K562 (cell line): ENCODE data around the gene HBG1. TPM values are rescaled to one million over a fixed set of nuclear protein-coding genes. Genes with fewer than 3 reads are reported as not detected.
A peak's percentile ranks its signal among the peaks of the same experiment; 100 is the strongest.

Experiments
- CLOCK ChIP-seq: fragments of 250-450 bp; sonication (Bioruptor Pico); IDR thresholded peaks from 2 replicates; pipeline ENCODE4 v1.4.0; 2020; ENCODE audit warnings: mild to moderate bottlenecking, moderate library complexity, borderline replicate concordance
- DMBX1 ChIP-seq: fragments of 250-450 bp; sonication (Bioruptor Pico); IDR thresholded peaks from 2 replicates; pipeline ENCODE4 v1.8.0; 2022; ENCODE audit warnings: inconsistent platforms, mild to moderate bottlenecking, moderate library complexity, borderline replicate concordance
- EP300 ChIP-seq: IDR thresholded peaks from 2 replicates; pipeline ENCODE4 v1.6.1; 2012; ENCODE audit warnings: low read length, improper control_type of control experiment
- EP400 ChIP-seq: fragments of 450-650 bp; IDR thresholded peaks from 2 replicates; pipeline ENCODE4 v1.6.1; 2017; ENCODE audit warnings: antibody characterized with exemption, mild to moderate bottlenecking, moderate library complexity
- IRF9 ChIP-seq: fragments of 450-650 bp; IDR thresholded peaks from 2 replicates; pipeline ENCODE4 v1.6.1; 2016; ENCODE audit warnings: missing biosample characterization, missing genetic modification characterization
- MTA3 ChIP-seq: fragments of 450-650 bp; formaldehyde crosslinking; IDR thresholded peaks from 2 replicates; pipeline ENCODE4 v1.6.1; 2017; ENCODE audit warnings: mild to moderate bottlenecking, borderline replicate concordance
- NCOA2 ChIP-seq, 2 experiments: fragments of 450-650 bp; IDR thresholded peaks; 2 replicates each; pipeline ENCODE4 v1.6.1; 2018; ENCODE audit warnings: mild to moderate bottlenecking in 2 of 2, moderate library complexity in 1 of 2; ENCODE audit not compliant: partially characterized antibody in 2 of 2
- SIN3B ChIP-seq: fragments of 450-650 bp; IDR thresholded peaks from 2 replicates; pipeline ENCODE4 v1.6.1; 2017; ENCODE audit warnings: low read depth, mild to moderate bottlenecking, moderate library complexity
- SRSF3 ChIP-seq: fragments of 200-400 bp; formaldehyde crosslinking; IDR thresholded peaks from 2 replicates; pipeline ENCODE4 v1.6.1; 2016; ENCODE audit warnings: mild to moderate bottlenecking, low read length, moderate library complexity; ENCODE audit not compliant: insufficient read depth
- ZNF778 ChIP-seq: fragments of 450-650 bp; formaldehyde crosslinking; IDR thresholded peaks from 2 replicates; pipeline ENCODE4 v1.4.0; 2020; ENCODE audit warnings: mild to moderate bottlenecking, moderate library complexity
- polyA plus RNA-seq, 8 experiments: library from polyadenylated mRNA; depleted of rRNA in 4 of 8; stranded (reverse) in 5 of 8; unstranded in 3 of 8; fragments of >200 nt; fragmentation: Nextera tagmentation in 2 of 8; fragmentation: Illumina TruSeq in 1 of 8; extraction: Ambion mirVana in 2 of 8; extraction: Trizol in 1 of 8; gene quantifications; 2 replicates each; pipeline versions ENCODE4 v1.2.1 to v1.2.3, GENCODE V29; 2011 to 2014; ENCODE audit warnings: inconsistent platforms in 1 of 8, missing spikeins in 1 of 8
- total RNA-seq, 7 experiments: library from RNA; depleted of rRNA in 6 of 7; stranded (reverse); fragments of >200 nt in 6 of 7; fragmentation: Illumina TruSeq in 2 of 7; extraction: Trizol in 2 of 7; gene quantifications; 2 replicates each; pipeline versions ENCODE4 v1.2.1 to v1.2.3, GENCODE V29; 2011 to 2021; ENCODE audit warnings: low replicate concordance in 1 of 7

HBG1 gene
- total and polyA plus RNA-seq, 9 of the 15 experiments (the other 6 are each of a cell fraction or from before 2014, with no cell fraction given) = 1,066 to 16,338 (median 4,898) TPM

GRCh38 chr11:5288906-5289550, 39.4 kb upstream of the HBG1 start (continued):
- TF ChIP-seq MTA3 (peak; percentile 12; the same call in 1 of the 2 replicates), CLOCK (CRISPR knock-in tag) (no peak), ZNF778 (CRISPR knock-in tag) (no peak), NCOA2 (IDR thresholded peaks at IDR 0.05; ENCODE audit: partially characterized antibody in 2 of 2) (no peak), SRSF3 (no peak), DMBX1 (peak; percentile 52), EP300 (no peak), IRF9 (tag) (no peak), SIN3B (no peak), EP400 (no peak)
